K562 (cell line): ENCODE measurements around the gene SETD4. TPM values are rescaled to one million over a fixed set of nuclear protein-coding genes. Genes with fewer than 3 reads are reported as not detected.

Source experiments
- CREB1 ChIP-seq, 2 experiments: sonication (generic) in 1 of 2; formaldehyde crosslinking in 1 of 2; IDR thresholded peaks; 2 replicates each; pipeline versions ENCODE4 v1.6.1 to v1.8.0; 2012 to 2022; ENCODE audit warnings: inconsistent platforms in 1 of 2, mild to moderate bottlenecking in 1 of 2, missing genetic modification reagents in 1 of 2, moderate library complexity in 1 of 2
- EHMT2 ChIP-seq: fragments of 450-650 bp; IDR thresholded peaks from 2 replicates; pipeline ENCODE4 v1.6.1; 2018; ENCODE audit warnings: antibody characterized with exemption
- EP400 ChIP-seq: fragments of 450-650 bp; IDR thresholded peaks from 2 replicates; pipeline ENCODE4 v1.6.1; 2017; ENCODE audit warnings: antibody characterized with exemption, mild to moderate bottlenecking, moderate library complexity
- HDAC3 ChIP-seq: fragments of 450-650 bp; IDR thresholded peaks from 2 replicates; pipeline ENCODE4 v1.6.1; 2018; ENCODE audit warnings: borderline replicate concordance, mild to moderate bottlenecking, moderate library complexity; ENCODE audit not compliant: partially characterized antibody
- NFE2L1 ChIP-seq: fragments of 450-650 bp; IDR thresholded peaks from 2 replicates; pipeline ENCODE4 v1.6.1; 2016; ENCODE audit warnings: missing genetic modification characterization, low read depth, mild to moderate bottlenecking, missing compliant biosample characterization, moderate library complexity, borderline replicate concordance
- NFIC ChIP-seq: fragments of 450-650 bp; IDR thresholded peaks from 2 replicates; pipeline ENCODE4 v1.6.1; 2017; ENCODE audit warnings: mild to moderate bottlenecking, inconsistent platforms
- NRF1 ChIP-seq, 2 experiments: fragments of 450-650 bp; IDR thresholded peaks in 1 of 2; conservative IDR thresholded peaks in 1 of 2; 2 replicates each; pipeline ENCODE4 v1.6.1; 2014; ENCODE audit warnings: mild to moderate bottlenecking in 2 of 2
- PCBP2 ChIP-seq: fragments of 200-400 bp; formaldehyde crosslinking; IDR thresholded peaks from 2 replicates; pipeline ENCODE4 v1.6.1; 2018; ENCODE audit warnings: low read length, low read depth, mild to moderate bottlenecking, moderate library complexity; ENCODE audit not compliant: poor library complexity, severe bottlenecking
- PML ChIP-seq: IDR thresholded peaks from 2 replicates; pipeline ENCODE4 v1.6.1; 2012; ENCODE audit warnings: low read length, inconsistent platforms
- PTBP1 ChIP-seq: fragments of 200-400 bp; formaldehyde crosslinking; IDR thresholded peaks from 2 replicates; pipeline ENCODE4 v1.6.1; 2017; ENCODE audit warnings: low read depth, low read length
- SMAD4 ChIP-seq: fragments of 250-450 bp; sonication (Bioruptor Pico); conservative IDR thresholded peaks from 2 replicates; pipeline ENCODE4 v1.8.0; 2021; ENCODE audit warnings: inconsistent platforms, mild to moderate bottlenecking, moderate library complexity
- TAF1 ChIP-seq: IDR thresholded peaks from 2 replicates; pipeline ENCODE4 v1.6.1; 2011; ENCODE audit warnings: mild to moderate bottlenecking, low read length, moderate library complexity; ENCODE audit not compliant: insufficient read depth, control insufficient read depth, severe bottlenecking; ENCODE audit errors: extremely low read depth
- WHSC1 ChIP-seq: IDR thresholded peaks from one replicate; pipeline ENCODE4 v1.6.1; 2012; ENCODE audit warnings: low read length, control low read depth, inconsistent platforms
- ZFP1 ChIP-seq: fragments of 450-650 bp; formaldehyde crosslinking; IDR thresholded peaks from 2 replicates; pipeline ENCODE4 v1.4.0; 2020; ENCODE audit warnings: mild to moderate bottlenecking, mixed read lengths
- ZNF12 ChIP-seq: sonication (generic); formaldehyde crosslinking; IDR thresholded peaks from 2 replicates; pipeline ENCODE4 v1.4.0; 2020; ENCODE audit warnings: mild to moderate bottlenecking, missing genetic modification reagents
- ZNF263 ChIP-seq: sonication (generic); formaldehyde crosslinking; IDR thresholded peaks from 2 replicates; pipeline ENCODE4 v1.8.0; 2022; ENCODE audit warnings: mild to moderate bottlenecking, missing genetic modification reagents, borderline replicate concordance
- ZNF316 ChIP-seq: fragments of 450-650 bp; IDR thresholded peaks from 2 replicates; pipeline ENCODE4 v1.6.1; 2016
- ZNF384 ChIP-seq: IDR thresholded peaks from 2 replicates; pipeline ENCODE4 v1.6.1; 2012; ENCODE audit warnings: low read depth, low read length, improper control_type of control experiment
- ZNF449 ChIP-seq: fragments of 250-450 bp; sonication (Bioruptor Pico); IDR thresholded peaks from 2 replicates; pipeline ENCODE4 v1.8.0; 2022; ENCODE audit warnings: moderate library complexity, mild to moderate bottlenecking, inconsistent platforms
- ZNF740 ChIP-seq, 3 experiments: fragments of 200-800 bp in 1 of 3; sonication (Bioruptor generic) in 1 of 3; sonication (generic) in 1 of 3; formaldehyde crosslinking in 1 of 3; IDR thresholded peaks; 2 replicates each; pipeline versions ENCODE4 v1.6.1 to v1.8.0; 2016 to 2022; ENCODE audit warnings: mild to moderate bottlenecking in 2 of 3, missing compliant biosample characterization in 2 of 3, missing genetic modification characterization in 2 of 3, missing genetic modification reagents in 1 of 3
- ZNF766 ChIP-seq: fragments of 200-800 bp; sonication (Bioruptor generic); conservative IDR thresholded peaks from 2 replicates; pipeline ENCODE4 v1.6.1; 2016; ENCODE audit warnings: missing genetic modification characterization, missing compliant biosample characterization
- polyA plus RNA-seq, 8 experiments: library from polyadenylated mRNA; depleted of rRNA in 4 of 8; stranded (reverse) in 5 of 8; unstranded in 3 of 8; fragments of >200 nt; fragmentation: Nextera tagmentation in 2 of 8; fragmentation: Illumina TruSeq in 1 of 8; extraction: Ambion mirVana in 2 of 8; extraction: Trizol in 1 of 8; gene quantifications; 2 replicates each; pipeline versions ENCODE4 v1.2.1 to v1.2.3, GENCODE V29; 2011 to 2014; ENCODE audit warnings: inconsistent platforms in 1 of 8, missing spikeins in 1 of 8
- total RNA-seq, 7 experiments: library from RNA; depleted of rRNA in 6 of 7; stranded (reverse); fragments of >200 nt in 6 of 7; fragmentation: Illumina TruSeq in 2 of 7; extraction: Trizol in 2 of 7; gene quantifications; 2 replicates each; pipeline versions ENCODE4 v1.2.1 to v1.2.3, GENCODE V29; 2011 to 2021; ENCODE audit warnings: low replicate concordance in 1 of 7
- TF ChIP-seq, protein P1 (sequence below): fragments of 450-650 bp; formaldehyde crosslinking; conservative IDR thresholded peaks from 2 replicates; pipeline ENCODE4 v1.4.0; 2022; ENCODE audit warnings: mild to moderate bottlenecking, missing genetic modification characterization
- TF ChIP-seq, protein P2 (sequence below): sonication (generic); formaldehyde crosslinking; IDR thresholded peaks from 2 replicates; pipeline ENCODE4 v1.9.0; 2022; ENCODE audit warnings: mild to moderate bottlenecking, missing genetic modification reagents

The SETD4 gene
- total and polyA plus RNA-seq, 9 of the 15 experiments (the other 6 are each of a cell fraction or from before 2014, with no cell fraction given), result 16.1 to 51.3 (median 25.7) TPM

DNA sequence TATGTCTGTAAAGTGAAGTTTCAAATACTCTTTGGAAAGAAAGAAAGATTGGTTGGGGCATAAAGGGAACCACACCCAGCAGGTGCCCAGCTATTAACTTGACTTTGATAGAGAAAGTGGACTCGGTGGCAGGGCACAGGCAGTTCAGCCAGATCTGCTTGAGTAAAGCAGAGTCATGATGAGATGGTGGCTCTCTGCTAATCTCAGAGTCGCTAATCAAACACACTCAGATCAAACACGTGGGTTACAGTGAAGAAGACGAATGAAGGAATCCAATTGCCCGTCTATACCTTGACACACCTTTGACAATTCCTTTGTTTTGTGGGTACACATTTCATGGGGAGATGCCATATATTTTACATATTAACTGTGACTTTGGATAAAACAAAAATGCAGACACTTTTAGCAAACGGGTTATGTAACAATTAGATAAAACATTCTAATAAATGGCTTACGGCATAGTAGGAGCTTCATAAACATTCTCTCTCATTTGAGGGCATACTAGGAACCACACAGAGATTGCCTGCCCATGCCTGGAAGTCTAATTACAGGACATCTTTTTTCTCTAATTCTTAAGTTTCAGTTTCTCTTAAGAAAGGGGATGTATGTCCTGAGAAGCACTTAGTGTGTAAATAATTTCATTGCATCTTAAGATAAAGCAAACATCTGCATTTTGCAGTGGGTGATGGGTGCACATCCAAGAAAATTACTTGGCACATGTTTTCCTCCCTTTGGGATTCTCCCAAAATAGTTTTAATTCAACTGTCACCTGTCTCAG lies 16.7 kb upstream of the SETD4 start (continued):
- no peak for TF ChIP-seq ZNF263 (CRISPR knock-in tag)
- TF ChIP-seq NRF1 (conservative IDR thresholded peaks at IDR 0.05 in 1 of 2, IDR thresholded peaks at IDR 0.05 in 1 of 2), result no peak
- no peak for TF ChIP-seq WHSC1
- no peak for TF ChIP-seq SMAD4 (CRISPR knock-in tag)
- TF ChIP-seq ZNF766, result no peak
- TF ChIP-seq PTBP1, result no peak
- no peak for TF ChIP-seq ZNF449
- TF ChIP-seq, protein P1, sequence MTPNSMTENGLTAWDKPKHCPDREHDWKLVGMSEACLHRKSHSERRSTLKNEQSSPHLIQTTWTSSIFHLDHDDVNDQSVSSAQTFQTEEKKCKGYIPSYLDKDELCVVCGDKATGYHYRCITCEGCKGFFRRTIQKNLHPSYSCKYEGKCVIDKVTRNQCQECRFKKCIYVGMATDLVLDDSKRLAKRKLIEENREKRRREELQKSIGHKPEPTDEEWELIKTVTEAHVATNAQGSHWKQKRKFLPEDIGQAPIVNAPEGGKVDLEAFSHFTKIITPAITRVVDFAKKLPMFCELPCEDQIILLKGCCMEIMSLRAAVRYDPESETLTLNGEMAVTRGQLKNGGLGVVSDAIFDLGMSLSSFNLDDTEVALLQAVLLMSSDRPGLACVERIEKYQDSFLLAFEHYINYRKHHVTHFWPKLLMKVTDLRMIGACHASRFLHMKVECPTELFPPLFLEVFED (CRISPR knock-in tag), result no peak
- TF ChIP-seq NFE2L1, result peak; percentile 4; the same call in 1 of the 2 replicates
- 0 out of 2 replicates have a peak, but pooled peaks have one; percentile 28 for TF ChIP-seq EP400
- TF ChIP-seq PCBP2, result no peak
- TF ChIP-seq ZNF740 (CRISPR knock-in tag; IDR thresholded peaks at IDR 0.05), result no peak
- TF ChIP-seq ZNF740 (tag; IDR thresholded peaks at IDR 0.05), result no peak
- TF ChIP-seq TAF1, result no peak
- no peak for TF ChIP-seq ZNF384
- no peak for TF ChIP-seq CREB1 (IDR thresholded peaks at IDR 0.05)
- TF ChIP-seq CREB1 (CRISPR knock-in tag; IDR thresholded peaks at IDR 0.05), result no peak
- no peak for TF ChIP-seq ZFP1 (CRISPR knock-in tag)
- no peak for TF ChIP-seq ZNF12 (CRISPR knock-in tag)
- 0 out of 2 replicates have a peak, but pooled peaks have one; percentile 4 for TF ChIP-seq NFIC
- TF ChIP-seq, protein P2, sequence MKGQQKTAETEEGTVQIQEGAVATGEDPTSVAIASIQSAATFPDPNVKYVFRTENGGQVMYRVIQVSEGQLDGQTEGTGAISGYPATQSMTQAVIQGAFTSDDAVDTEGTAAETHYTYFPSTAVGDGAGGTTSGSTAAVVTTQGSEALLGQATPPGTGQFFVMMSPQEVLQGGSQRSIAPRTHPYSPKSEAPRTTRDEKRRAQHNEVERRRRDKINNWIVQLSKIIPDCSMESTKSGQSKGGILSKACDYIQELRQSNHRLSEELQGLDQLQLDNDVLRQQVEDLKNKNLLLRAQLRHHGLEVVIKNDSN (CRISPR knock-in tag), result no peak
- TF ChIP-seq EHMT2, result no peak
- TF ChIP-seq HDAC3, result no peak
- no peak for TF ChIP-seq PML
- peak; percentile 64; the same call in 1 of the 2 replicates for TF ChIP-seq ZNF316
